C4-2B (cell line): ENCODE results near the gene SLC23A1.

ENCODE experiments used
- CTCF ChIP-seq: fragments of 450-650 bp; conservative IDR thresholded peaks from 2 replicates; pipeline ENCODE4 v1.5.1; 2017; ENCODE audit warnings: mild to moderate bottlenecking
- ZFX ChIP-seq: fragments of 450-650 bp; IDR thresholded peaks from 2 replicates; pipeline ENCODE4 v1.6.1; 2017

DNA sequence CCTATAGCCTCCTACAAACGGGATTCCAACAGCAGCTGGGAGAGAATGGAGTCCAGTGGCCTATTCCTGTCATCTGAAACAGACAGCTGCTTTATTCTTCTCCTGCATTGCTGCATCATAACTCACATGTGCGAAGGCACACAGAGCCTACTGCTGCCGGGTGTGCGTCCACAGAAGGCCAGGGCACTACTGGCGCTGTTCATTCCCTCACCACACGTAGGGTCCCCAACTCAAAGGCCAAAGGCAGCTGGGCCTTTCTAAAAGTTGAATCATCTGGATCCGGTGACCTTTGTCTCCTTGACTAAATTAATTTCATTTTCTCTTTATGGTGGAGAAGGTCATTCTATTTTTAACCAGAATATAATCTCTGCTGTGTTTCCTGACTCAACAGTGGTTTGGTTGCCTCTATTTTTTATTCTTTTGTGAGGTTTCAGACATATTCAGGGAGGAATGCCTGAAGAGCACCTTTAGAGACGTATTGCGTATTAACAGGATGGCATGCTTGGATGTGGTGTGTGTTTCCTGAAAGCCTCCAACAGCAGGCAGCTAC is 31.6 kb upstream of the SLC23A1 start:
- TF ChIP-seq CTCF (no peak), ZFX (no peak)
